ENCODE results near the gene SCLT1. TPM values are rescaled to one million over a fixed set of nuclear protein-coding genes. Genes with fewer than 3 reads are reported as not detected.

Gene SCLT1
- polyA plus RNA-seq, 1 donor from 2014 or later, result 12.8 TPM

DNA sequence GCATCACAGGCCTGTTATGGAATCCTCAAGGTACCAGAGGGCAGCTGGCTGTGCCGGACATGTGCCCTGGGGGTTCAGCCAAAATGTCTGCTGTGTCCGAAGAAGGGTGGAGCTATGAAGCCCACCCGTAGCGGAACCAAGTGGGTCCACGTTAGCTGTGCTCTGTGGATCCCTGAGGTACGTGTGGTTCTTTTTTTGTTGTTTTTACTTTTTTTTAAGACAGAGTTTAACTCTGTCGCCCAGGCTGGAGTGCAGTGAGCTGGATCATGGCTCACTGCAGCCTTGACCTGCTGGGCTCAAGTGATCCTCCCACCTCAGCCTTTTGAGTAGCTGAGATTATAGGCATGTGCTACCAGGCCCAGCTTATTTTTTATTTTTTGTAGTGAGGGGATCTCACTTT, 237.7 kb downstream of the SCLT1 start:
- Histone ChIP-seq H3K27me3 (ENCODE audit: insufficient read depth, low read depth, low read length) (no peaks in the 10 kb centered on the region), H3K9me3 (ENCODE audit: low read length) (no peaks in the 10 kb centered on the region), H3F3A (ENCODE audit: insufficient read depth, low read length, poor library complexity, severe bottlenecking) (no peaks in the 10 kb centered on the region), H4K20me1 (ENCODE audit: insufficient read depth) (no peaks in the 10 kb centered on the region), H3K27ac (ENCODE audit: low read length) (no peak overlapping the region), H3K36me3 (ENCODE audit: insufficient read depth, low read length) (no peaks in the 10 kb centered on the region), H2AFZ (ENCODE audit: low read depth, low read length) (no peak overlapping the region), H3K9me2 (ENCODE audit: insufficient read depth, low read length) (no peaks in the 10 kb centered on the region), H3K4me2 (ENCODE audit: low read length) (no peak overlapping the region), H3K79me2 (replicated peaks; ENCODE audit: insufficient read depth, low read length) (no peaks in the 10 kb centered on the region), H3K9ac (ENCODE audit: low read length) (no peak overlapping the region), H3K4me3 (ENCODE audit: low read length) (no peak overlapping the region)
- TF ChIP-seq EP300 (conservative IDR thresholded peaks at IDR 0.05; ENCODE audit: poor library complexity, severe bottlenecking) (no peak), EZH2 (IDR thresholded peaks at IDR 0.05; ENCODE audit: borderline replicate concordance, insufficient read depth, low read length, poor library complexity, severe bottlenecking) (no peak), SMC3 (conservative IDR thresholded peaks at IDR 0.05; ENCODE audit: poor library complexity) (no peak), REST (IDR thresholded peaks at IDR 0.05; ENCODE audit: borderline replicate concordance) (no peak), POLR2AphosphoS5 (IDR thresholded peaks at IDR 0.05) (no peak), TAF1 (IDR thresholded peaks at IDR 0.05; ENCODE audit: low read depth) (no peak), MXI1 (conservative IDR thresholded peaks at IDR 0.05; ENCODE audit: poor library complexity, severe bottlenecking) (no peak), RAD21 (conservative IDR thresholded peaks at IDR 0.05) (no peak)
- TF ChIP-seq, protein P1, sequence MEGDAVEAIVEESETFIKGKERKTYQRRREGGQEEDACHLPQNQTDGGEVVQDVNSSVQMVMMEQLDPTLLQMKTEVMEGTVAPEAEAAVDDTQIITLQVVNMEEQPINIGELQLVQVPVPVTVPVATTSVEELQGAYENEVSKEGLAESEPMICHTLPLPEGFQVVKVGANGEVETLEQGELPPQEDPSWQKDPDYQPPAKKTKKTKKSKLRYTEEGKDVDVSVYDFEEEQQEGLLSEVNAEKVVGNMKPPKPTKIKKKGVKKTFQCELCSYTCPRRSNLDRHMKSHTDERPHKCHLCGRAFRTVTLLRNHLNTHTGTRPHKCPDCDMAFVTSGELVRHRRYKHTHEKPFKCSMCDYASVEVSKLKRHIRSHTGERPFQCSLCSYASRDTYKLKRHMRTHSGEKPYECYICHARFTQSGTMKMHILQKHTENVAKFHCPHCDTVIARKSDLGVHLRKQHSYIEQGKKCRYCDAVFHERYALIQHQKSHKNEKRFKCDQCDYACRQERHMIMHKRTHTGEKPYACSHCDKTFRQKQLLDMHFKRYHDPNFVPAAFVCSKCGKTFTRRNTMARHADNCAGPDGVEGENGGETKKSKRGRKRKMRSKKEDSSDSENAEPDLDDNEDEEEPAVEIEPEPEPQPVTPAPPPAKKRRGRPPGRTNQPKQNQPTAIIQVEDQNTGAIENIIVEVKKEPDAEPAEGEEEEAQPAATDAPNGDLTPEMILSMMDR (IDR thresholded peaks at IDR 0.05; ENCODE audit: poor library complexity, severe bottlenecking), result no peak

- Histone ChIP-seq H4K20me1 (ENCODE audit: insufficient read depth) (no peaks in the 10 kb centered on the region), H3K4me2 (ENCODE audit: low read length) (no peak overlapping the region), H3F3A (ENCODE audit: insufficient read depth, low read length, poor library complexity, severe bottlenecking) (no peaks in the 10 kb centered on the region), H3K79me2 (replicated peaks; ENCODE audit: insufficient read depth, low read length) (no peaks in the 10 kb centered on the region), H2AFZ (ENCODE audit: low read depth, low read length) (no peak overlapping the region), H3K9me3 (ENCODE audit: low read length) (no peaks in the 10 kb centered on the region), H3K36me3 (ENCODE audit: insufficient read depth, low read length) (no peaks in the 10 kb centered on the region), H3K9ac (ENCODE audit: low read length) (no peak overlapping the region), H3K27me3 (ENCODE audit: insufficient read depth, low read depth, low read length) (no peaks in the 10 kb centered on the region), H3K9me2 (ENCODE audit: insufficient read depth, low read length) (no peaks in the 10 kb centered on the region), H3K4me3 (ENCODE audit: low read length) (no peak overlapping the region), H3K27ac (ENCODE audit: low read length) (no peak overlapping the region)
- no peak for TF ChIP-seq EP300 (conservative IDR thresholded peaks at IDR 0.05; ENCODE audit: poor library complexity, severe bottlenecking)
- TF ChIP-seq REST (IDR thresholded peaks at IDR 0.05; ENCODE audit: borderline replicate concordance), result no peak
- no peak for TF ChIP-seq SMC3 (conservative IDR thresholded peaks at IDR 0.05; ENCODE audit: poor library complexity)
- TF ChIP-seq TAF1 (IDR thresholded peaks at IDR 0.05; ENCODE audit: low read depth), result no peak
- TF ChIP-seq, protein P1 (IDR thresholded peaks at IDR 0.05; ENCODE audit: poor library complexity, severe bottlenecking), result no peak
- no peak for TF ChIP-seq RAD21 (conservative IDR thresholded peaks at IDR 0.05)
- no peak for TF ChIP-seq EZH2 (IDR thresholded peaks at IDR 0.05; ENCODE audit: borderline replicate concordance, insufficient read depth, low read length, poor library complexity, severe bottlenecking)
- TF ChIP-seq MXI1 (conservative IDR thresholded peaks at IDR 0.05; ENCODE audit: poor library complexity, severe bottlenecking), result no peak
- no peak for TF ChIP-seq POLR2AphosphoS5 (IDR thresholded peaks at IDR 0.05)
Observed at GRCh38 chr4:128854433-128854832, 238.9 kb downstream of the SCLT1 start.

Data from neural cell (in vitro differentiated cells).